Measurements from ENCODE around the gene ADAMTS16. TPM values are rescaled to one million over a fixed set of nuclear protein-coding genes. Genes with fewer than 3 reads are reported as not detected.

The ADAMTS16 gene
- total RNA-seq, 4 donors from 2014 or later, result under 0.01 to 19.2 (median 0.34) TPM; not detected in 1

DNA sequence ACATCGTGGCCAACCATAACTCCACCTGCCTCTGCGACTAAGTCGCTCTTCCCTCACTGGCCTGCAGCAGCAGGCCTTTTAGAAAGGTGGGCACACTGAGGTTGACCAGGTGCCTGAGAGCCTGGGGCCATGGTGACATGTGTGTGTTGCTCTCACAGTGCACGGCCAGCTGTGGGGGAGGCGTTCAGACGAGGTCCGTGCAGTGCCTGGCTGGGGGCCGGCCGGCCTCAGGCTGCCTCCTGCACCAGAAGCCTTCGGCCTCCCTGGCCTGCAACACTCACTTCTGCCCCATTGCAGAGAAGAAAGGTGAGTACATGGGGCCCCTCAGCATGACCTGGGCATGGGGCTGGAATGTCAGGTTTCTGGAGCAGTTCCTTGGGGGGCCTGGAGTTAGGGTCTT, 177.8 kb downstream of the ADAMTS16 start:
- no peak for DNase-seq
- TF ChIP-seq CTCF (IDR thresholded peaks at IDR 0.05) (no peak), POLR2A (IDR thresholded peaks at IDR 0.05) (no peak)

GRCh38 chr5:5318426-5319190, 178.5 kb downstream of the ADAMTS16 start:
- no peak for DNase-seq

More for the DNA sequence above, 177.8 kb downstream of the ADAMTS16 start:
- H3K9me3 ChIP-seq, result no peaks in the 10 kb centered on the region
- H3K36me3 ChIP-seq, result no peaks in the 10 kb centered on the region
- no peak overlapping the region for H3K4me3 ChIP-seq
- intact Hi-C loops (cut with DNase I; ENCODE audit: low total_unique reads), result no loop called here
- H3K27me3 ChIP-seq, result no peaks in the 10 kb centered on the region
- H3K4me1 ChIP-seq, result no peaks in the 10 kb centered on the region
- H3K27ac ChIP-seq, result no peak overlapping the region

DNA sequence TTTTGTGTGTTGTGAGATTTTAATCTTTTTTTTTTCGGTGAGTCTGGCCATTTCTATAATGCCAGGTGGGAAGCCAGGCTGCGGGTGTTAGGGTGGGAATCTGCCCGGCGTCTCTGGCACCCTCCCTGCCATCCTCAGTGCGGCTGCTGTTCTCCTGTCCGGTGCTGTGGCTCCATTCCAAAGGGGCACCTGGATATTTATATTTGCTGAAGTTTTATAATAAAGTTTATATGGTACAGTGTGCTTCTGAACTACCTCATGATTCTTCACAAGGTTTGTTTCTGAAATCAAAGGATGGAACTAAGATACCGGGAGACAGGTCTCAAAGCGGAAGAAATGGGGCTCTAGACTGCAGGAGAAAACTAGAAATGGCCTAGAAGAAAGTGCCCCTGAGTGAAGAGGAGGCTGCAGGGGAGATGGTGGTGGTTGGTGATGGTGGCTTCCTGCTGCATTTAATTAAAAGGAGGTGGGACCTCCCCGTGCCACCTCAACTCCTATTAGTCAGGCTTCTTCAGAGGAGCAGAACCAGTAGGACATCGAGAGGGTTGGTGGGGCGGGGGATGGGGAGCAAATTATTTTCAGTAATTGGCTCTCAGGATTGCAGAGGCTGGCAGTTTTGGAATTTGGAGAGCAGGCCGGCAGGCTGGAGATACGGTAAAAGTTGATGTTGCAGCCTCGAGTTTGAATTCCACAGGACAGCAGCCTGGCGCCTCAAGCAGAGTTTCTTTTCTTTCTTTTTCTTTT, 180.1 kb downstream of the ADAMTS16 start:
- no peak for DNase-seq
- intact Hi-C loops (cut with DNase I; ENCODE audit: low total_unique reads), result no loop called here
- Histone ChIP-seq H3K36me3 (no peaks in the 10 kb centered on the region), H3K27me3 (no peaks in the 10 kb centered on the region), H3K4me3 (no peak overlapping the region), H3K4me1 (no peaks in the 10 kb centered on the region), H3K27ac (no peak overlapping the region), H3K9me3 (no peaks in the 10 kb centered on the region)
- TF ChIP-seq CTCF (IDR thresholded peaks at IDR 0.05) (no peak), POLR2A (IDR thresholded peaks at IDR 0.05) (no peak)

More at GRCh38 chr5:5318426-5319190, 178.5 kb downstream of the ADAMTS16 start:
- intact Hi-C loops (cut with DNase I; ENCODE audit: low total_unique reads), result no loop called here
- H3K27me3 ChIP-seq, result no peaks in the 10 kb centered on the region
- H3K4me3 ChIP-seq, result no peak overlapping the region
- no peak overlapping the region for H3K27ac ChIP-seq
- H3K36me3 ChIP-seq, result no peaks in the 10 kb centered on the region
- no peaks in the 10 kb centered on the region for H3K4me1 ChIP-seq
- H3K9me3 ChIP-seq, result no peaks in the 10 kb centered on the region
- TF ChIP-seq CTCF (IDR thresholded peaks at IDR 0.05) (no peak), POLR2A (IDR thresholded peaks at IDR 0.05) (no peak)

- H3K4me3 ChIP-seq, result no peak overlapping the region
- H3K27me3 ChIP-seq, result no peaks in the 10 kb centered on the region
- DNase-seq, result no peak
- no peak overlapping the region for H3K27ac ChIP-seq
- no peaks in the 10 kb centered on the region for H3K36me3 ChIP-seq
- H3K4me1 ChIP-seq, result no peaks in the 10 kb centered on the region
- TF ChIP-seq POLR2A (IDR thresholded peaks at IDR 0.05), result no peak
- TF ChIP-seq CTCF (IDR thresholded peaks at IDR 0.05), result no peak
- H3K9me3 ChIP-seq, result no peaks in the 10 kb centered on the region
- intact Hi-C loops (cut with DNase I; ENCODE audit: low total_unique reads), result no loop called here
These were observed 181.0 kb downstream of the ADAMTS16 start for GRCh38 chr5:5321137-5321536.

DNA sequence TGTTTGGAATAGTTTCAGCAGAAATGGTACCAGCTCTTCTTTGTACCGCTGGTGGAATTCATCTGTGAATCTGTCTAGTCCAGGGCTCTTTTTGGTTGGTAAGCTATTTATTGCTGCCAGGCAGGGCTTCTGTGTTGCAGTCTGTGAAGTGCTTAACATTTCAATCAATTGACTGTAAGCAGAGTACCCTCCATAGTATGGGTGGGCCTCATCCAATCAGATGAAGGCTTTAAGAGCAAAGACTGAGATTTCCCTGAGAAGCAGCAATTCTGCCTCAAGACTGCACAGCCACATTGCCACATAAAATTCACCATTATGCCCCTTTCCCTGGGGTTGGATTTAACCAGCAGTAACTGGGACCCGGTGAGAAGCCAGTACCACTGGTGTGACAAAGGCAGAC, 183.4 kb downstream of the ADAMTS16 start:
- Histone ChIP-seq H3K9me3 (no peaks in the 10 kb centered on the region), H3K27ac (no peak overlapping the region), H3K4me1 (no peaks in the 10 kb centered on the region), H3K4me3 (no peak overlapping the region), H3K27me3 (no peaks in the 10 kb centered on the region), H3K36me3 (no peaks in the 10 kb centered on the region)
- intact Hi-C loops (cut with DNase I; ENCODE audit: low total_unique reads), result no loop called here
- TF ChIP-seq POLR2A (IDR thresholded peaks at IDR 0.05), result no peak
- no peak for TF ChIP-seq CTCF (IDR thresholded peaks at IDR 0.05)
- no peak for DNase-seq
